ENCODE data around the gene SLX9. TPM values are rescaled to one million over a fixed set of nuclear protein-coding genes. Genes with fewer than 3 reads are reported as not detected.

The SLX9 gene
- total RNA-seq, 1 experiment from 2014 or later = 80.1 TPM

DNA sequence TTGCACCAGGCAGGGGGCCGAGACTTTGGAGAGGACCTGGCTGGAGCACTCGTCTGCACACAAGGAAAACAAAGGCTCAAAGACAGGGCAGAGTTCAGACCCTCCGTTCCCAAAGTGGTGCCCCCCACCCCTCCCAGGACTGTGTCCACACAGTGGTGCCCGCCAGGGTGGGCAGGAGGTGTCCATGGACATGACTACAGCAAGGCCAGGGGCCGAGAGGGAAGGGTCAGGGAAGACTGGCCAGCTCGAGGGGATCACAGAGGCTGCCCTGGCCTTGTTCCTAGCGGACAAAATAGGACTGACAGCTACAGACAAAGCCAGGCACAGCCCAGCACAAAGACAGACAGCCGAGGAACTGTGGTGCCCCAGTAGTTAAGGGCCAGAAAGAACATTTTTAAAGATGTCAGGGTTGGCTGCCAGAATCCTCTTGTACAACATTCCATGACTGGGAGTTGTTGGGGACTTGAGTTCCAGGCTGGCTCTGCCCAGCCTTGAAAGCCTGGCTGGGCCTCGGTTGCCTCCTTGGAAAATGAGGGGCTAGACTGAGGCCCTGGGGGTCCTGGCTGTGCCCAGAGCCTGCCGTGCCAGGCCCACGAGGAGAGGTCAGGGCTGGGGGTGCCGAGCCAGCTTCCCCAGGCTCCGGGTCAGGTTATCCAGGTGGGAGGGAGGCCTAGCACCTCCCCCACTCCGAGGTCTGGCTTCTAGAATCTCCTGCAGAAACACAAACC, 63.7 kb downstream of the SLX9 start:
- H3K79me2 ChIP-seq (ENCODE audit: low read length) = no peaks in the 10 kb centered on the region
- no peaks in the 10 kb centered on the region for H3K27me3 ChIP-seq (ENCODE audit: low read length)
- no peaks in the 10 kb centered on the region for H3K9me2 ChIP-seq (replicated peaks; ENCODE audit: low read length)
- POLR2A ChIA-PET (ENCODE audit: unreplicated experiment) = no interaction called here
- CTCF ChIA-PET = no interaction called here
- no peak overlapping the region for H3K4me2 ChIP-seq (ENCODE audit: low read length)
- intact Hi-C loops (cut with micrococcal nuclease) = no loop called here
- no peak for DNase-seq
- TF ChIP-seq EZH2 (IDR thresholded peaks at IDR 0.05; ENCODE audit: low read length, unreplicated experiment) = no peak
- H3K36me3 ChIP-seq (ENCODE audit: low read depth, low read length) = no peaks in the 10 kb centered on the region
- H3K4me1 ChIP-seq (ENCODE audit: insufficient read depth, low read length) = peaks cover 21% of the 10 kb centered on the region
- no peak overlapping the region for H2AFZ ChIP-seq (ENCODE audit: low read length)
- no peak overlapping the region for H3K9ac ChIP-seq (ENCODE audit: low read length)
- H3K4me3 ChIP-seq (ENCODE audit: low read length) = no peak overlapping the region
- H3K27ac ChIP-seq (ENCODE audit: low read length) = no peak overlapping the region
- BruUV-seq (replicated peaks) = no TSS peak
- no peaks in the 10 kb centered on the region for H3F3A ChIP-seq (ENCODE audit: low read length, unreplicated experiment)
- no peaks in the 10 kb centered on the region for H4K20me1 ChIP-seq (ENCODE audit: low read length)
- H3K9me3 ChIP-seq (ENCODE audit: low read length) = 0 out of 2 replicates have a peak, but pooled peaks cover 4% of the 10 kb centered on the region
- ATAC-seq = no peak

GRCh38 chr21:45004059-45004422, 64.2 kb downstream of the SLX9 start:
- ATAC-seq (no peak), DNase-seq (no peak)
- Histone ChIP-seq H3K9ac (ENCODE audit: low read length) (no peak overlapping the region), H3K27ac (ENCODE audit: low read length) (no peak overlapping the region), H3K4me3 (ENCODE audit: low read length) (no peak overlapping the region), H3K4me2 (ENCODE audit: low read length) (no peak overlapping the region), H3K4me1 (ENCODE audit: insufficient read depth, low read length) (peaks cover 21% of the 10 kb centered on the region), H3K79me2 (ENCODE audit: low read length) (no peaks in the 10 kb centered on the region), H3K9me3 (ENCODE audit: low read length) (0 out of 2 replicates have a peak, but pooled peaks cover 4% of the 10 kb centered on the region), H2AFZ (ENCODE audit: low read length) (no peak overlapping the region), H4K20me1 (ENCODE audit: low read length) (no peaks in the 10 kb centered on the region), H3K36me3 (ENCODE audit: low read depth, low read length) (no peaks in the 10 kb centered on the region), H3K9me2 (replicated peaks; ENCODE audit: low read length) (no peaks in the 10 kb centered on the region), H3F3A (ENCODE audit: low read length, unreplicated experiment) (no peaks in the 10 kb centered on the region), H3K27me3 (ENCODE audit: low read length) (no peaks in the 10 kb centered on the region)
- POLR2A ChIA-PET (ENCODE audit: unreplicated experiment) = no interaction called here
- TF ChIP-seq CTCF (conservative IDR thresholded peaks at IDR 0.05; ENCODE audit: low read depth, low read length) (no peak), EZH2phosphoT487 (IDR thresholded peaks at IDR 0.05; ENCODE audit: borderline replicate concordance, low read length) (no peak), EZH2 (IDR thresholded peaks at IDR 0.05; ENCODE audit: low read length, unreplicated experiment) (no peak)
- BruUV-seq (replicated peaks) = no TSS peak
- intact Hi-C loops (cut with micrococcal nuclease) = no loop called here
- CTCF ChIA-PET = no interaction called here

GRCh38 chr21:45004481-45005247, 64.8 kb downstream of the SLX9 start:
- peaks cover 21% of the 10 kb centered on the region for H3K4me1 ChIP-seq (ENCODE audit: insufficient read depth, low read length)
- H3F3A ChIP-seq (ENCODE audit: low read length, unreplicated experiment) = no peaks in the 10 kb centered on the region
- H3K27ac ChIP-seq (ENCODE audit: low read length) = no peak overlapping the region
- no TSS peak for BruUV-seq (replicated peaks)
- no peaks in the 10 kb centered on the region for H3K9me2 ChIP-seq (replicated peaks; ENCODE audit: low read length)
- H3K9ac ChIP-seq (ENCODE audit: low read length) = no peak overlapping the region
- no peak overlapping the region for H2AFZ ChIP-seq (ENCODE audit: low read length)
- no peaks in the 10 kb centered on the region for H3K36me3 ChIP-seq (ENCODE audit: low read depth, low read length)
- ChIA-PET CTCF (no interaction called here), POLR2A (ENCODE audit: unreplicated experiment) (no interaction called here)
- no peak overlapping the region for H3K4me3 ChIP-seq (ENCODE audit: low read length)
- no peaks in the 10 kb centered on the region for H3K27me3 ChIP-seq (ENCODE audit: low read length)
- intact Hi-C loops (cut with micrococcal nuclease) = no loop called here
- TF ChIP-seq EZH2 (IDR thresholded peaks at IDR 0.05; ENCODE audit: low read length, unreplicated experiment) (no peak), CTCF (conservative IDR thresholded peaks at IDR 0.05; ENCODE audit: low read depth, low read length) (no peak), EZH2phosphoT487 (IDR thresholded peaks at IDR 0.05; ENCODE audit: borderline replicate concordance, low read length) (no peak)
- H4K20me1 ChIP-seq (ENCODE audit: low read length) = no peaks in the 10 kb centered on the region
- H3K9me3 ChIP-seq (ENCODE audit: low read length) = 0 out of 2 replicates have a peak, but pooled peaks cover 4% of the 10 kb centered on the region
- ATAC-seq = no peak
- peak; percentile 32 for DNase-seq
- H3K4me2 ChIP-seq (ENCODE audit: low read length) = no peak overlapping the region
- no peaks in the 10 kb centered on the region for H3K79me2 ChIP-seq (ENCODE audit: low read length)
